Hematopoietic multipotent progenitor cell (in vitro differentiated cells): ENCODE results near the gene SOX1. TPM values are rescaled to one million over a fixed set of nuclear protein-coding genes. Genes with fewer than 3 reads are reported as not detected.

Experiments
- DNase-seq, 3 donors: peaks; one replicate each; pipeline ENCODE4 v3.0.0-alpha.2; 2011 to 2015; ENCODE audit warnings: low read depth in 2 of 3, low spot score in 2 of 3
- total RNA-seq: library from RNA; depleted of rRNA; stranded (reverse); fragments of >200 nt; gene quantifications from one replicate; pipeline ENCODE4 v1.2.3, GENCODE V29; 2012

The SOX1 gene
- total RNA-seq, 1 donor = not detected

DNA sequence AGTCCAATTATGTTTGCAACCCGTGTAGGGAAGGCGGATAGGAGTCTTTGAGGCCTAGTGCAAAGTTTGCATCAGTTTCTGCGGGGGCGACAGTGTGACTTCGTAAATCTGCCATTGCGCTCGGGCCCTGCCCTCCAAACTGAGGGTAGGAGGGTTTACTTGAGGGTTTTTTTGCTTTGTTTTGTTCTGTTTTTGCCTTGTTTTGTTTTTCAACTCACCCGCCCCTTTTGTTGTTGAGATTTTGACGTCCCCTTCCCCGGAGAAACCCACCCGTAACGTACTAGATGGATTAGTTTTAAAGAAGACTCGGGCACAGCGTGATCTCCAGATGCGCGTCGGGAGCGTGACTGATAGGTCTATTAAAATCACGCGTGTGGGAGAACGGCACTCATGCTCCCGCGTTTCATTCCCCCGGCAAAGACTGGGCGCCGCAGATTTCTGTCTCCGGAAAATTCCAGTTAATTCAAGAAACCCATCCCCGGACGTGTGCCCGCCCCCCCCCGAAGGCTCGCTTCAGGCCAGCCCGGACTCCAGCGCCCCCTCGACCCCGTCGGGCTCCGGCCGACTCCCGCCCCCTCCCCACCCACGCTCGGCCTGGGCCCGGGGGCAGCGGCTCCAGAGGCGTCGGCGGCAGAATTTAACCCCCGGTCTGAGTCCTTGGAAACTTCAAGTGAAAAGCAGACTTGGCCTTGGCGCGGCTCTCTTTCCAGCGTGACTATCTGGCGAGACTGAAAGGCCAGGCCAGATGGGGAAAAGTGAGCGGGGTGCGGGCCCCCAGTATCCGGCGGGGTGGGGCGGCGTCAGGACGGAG lies 5.0 kb downstream of the SOX1 start:
- no peak for DNase-seq

DNA sequence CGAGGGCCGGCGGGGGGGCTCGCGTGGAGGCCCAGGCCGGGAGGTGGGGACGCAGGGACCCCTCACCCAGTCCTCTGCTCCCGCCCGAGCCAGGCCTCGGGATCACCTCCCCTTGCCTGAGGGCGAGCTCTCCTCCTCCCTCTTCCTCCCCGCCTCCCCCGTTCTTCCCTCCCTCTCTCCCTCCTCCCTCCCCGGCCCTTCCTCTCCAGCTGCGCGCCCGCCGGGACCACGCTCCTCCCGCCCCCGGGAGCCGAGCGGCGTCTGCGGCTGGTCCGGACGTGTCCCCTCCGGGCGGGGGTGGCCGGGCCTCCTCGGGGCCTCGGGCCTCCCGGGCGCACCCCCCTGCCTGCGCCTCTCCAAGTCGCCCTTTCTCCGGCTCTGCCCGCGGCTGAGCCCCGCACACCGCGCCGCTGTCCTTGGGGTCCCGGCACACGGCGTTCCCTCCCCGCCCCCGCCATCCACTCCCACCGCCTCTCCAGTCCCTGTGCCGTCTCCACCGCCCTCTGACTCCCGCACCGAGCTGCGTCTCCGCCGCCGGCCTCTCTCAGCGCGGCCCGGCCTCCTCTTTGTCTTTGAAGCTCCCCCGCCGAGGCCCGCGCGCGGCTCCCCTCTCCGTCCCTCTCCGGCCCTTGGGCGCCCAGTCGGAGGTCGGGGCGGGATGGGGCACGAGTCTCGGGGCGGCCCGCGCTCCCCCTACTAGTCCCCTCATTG lies 5.7 kb downstream of the SOX1 start:
- DNase-seq = no peak

DNA sequence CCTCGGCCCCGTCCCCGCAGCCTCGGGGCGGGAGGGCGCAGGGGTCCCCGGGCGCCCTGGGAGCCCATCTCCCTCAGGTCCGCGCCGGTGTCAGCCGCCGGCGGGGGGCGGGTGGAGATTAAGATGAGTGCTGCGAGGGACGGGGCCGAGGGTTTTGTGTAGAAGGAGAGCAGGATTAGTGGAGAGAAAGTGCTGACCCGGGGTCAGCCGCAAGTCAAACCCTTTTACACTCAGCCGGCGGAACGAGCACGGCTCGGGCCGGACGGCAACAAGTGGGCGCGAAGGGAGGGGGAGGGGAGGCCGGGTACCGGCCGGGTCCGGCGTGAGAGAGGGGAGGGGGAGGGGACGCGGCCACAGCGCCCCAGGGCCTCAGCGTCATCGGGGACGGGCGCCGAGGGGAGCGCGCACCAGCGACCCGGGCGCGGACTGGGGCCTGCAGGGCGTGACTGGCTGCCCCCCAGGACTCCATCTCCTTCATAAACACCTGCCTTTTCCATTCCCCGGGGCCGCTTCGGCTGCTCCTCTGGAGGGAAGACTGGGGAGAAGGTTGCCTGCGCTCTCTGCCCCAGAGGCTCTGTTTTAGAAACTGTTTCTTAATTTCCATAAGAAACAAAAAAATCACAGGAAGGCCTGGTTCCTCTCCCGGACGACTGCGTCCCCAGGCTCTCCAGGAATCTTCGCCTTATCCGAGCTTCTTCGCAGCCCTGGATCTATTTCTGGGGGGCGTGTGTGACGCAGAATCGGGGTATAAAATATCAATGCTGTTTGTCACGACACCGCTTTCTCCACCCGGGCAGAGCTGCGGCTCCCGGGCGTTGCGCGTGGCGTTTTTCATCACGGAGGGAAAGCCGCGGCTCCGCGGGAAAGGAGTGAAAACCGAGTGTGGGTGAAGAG lies 6.5 kb downstream of the SOX1 start:
- DNase-seq = no peak

DNA sequence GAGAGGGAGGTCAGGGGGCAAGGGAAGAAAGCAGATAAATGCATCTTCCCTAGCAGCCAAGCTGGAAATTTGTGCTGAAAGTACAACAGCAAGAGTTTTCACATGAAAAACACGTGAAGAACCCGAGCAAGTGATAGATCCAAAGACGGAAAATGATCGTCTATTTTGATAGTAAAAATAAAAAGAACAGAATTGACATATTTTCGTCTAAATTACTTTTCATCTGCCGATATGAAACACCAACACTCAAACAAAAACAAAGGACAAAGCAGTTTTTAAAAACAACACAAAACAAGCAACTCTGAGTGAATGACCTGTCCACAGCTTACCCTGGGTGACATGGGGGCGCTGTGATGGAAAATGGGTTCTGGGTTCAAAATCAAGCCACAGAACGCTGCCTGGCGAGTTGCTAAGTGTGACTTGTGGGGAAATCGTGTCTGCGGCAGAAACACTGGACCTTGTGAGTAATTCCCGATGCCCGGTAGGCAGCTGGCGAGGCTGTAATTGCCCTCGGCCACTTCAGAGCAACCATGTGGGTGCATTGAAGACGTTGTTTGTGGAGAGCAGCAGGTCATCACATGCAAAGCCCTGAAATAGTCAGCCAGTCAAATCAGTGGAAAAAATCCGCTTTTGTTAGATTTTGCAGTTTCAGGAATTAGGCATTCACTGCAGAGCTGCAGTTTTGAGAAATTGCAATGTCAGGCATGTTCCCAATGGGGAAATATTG lies 7.4 kb downstream of the SOX1 start:
- DNase-seq = no peak

DNA sequence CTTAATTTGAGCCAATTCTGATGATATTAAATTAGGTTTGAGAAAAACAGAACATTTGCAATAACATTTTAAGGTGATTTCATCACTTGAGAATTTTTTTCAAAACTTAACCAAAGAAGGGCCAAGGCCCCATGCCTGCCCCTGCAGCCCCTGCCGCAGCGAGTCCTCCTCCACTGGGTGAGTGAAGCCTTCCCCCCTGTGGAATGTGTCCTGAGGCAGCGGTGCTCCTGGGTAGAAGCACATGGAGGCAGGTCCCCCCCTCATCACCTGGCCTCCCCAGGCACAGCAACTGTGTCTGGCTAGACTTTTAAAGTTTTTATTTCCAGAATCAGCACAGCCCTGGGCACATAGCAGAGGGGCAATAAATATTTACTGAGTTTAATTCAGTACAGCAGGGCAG lies 10.8 kb downstream of the SOX1 start:
- DNase-seq = no peak

DNA sequence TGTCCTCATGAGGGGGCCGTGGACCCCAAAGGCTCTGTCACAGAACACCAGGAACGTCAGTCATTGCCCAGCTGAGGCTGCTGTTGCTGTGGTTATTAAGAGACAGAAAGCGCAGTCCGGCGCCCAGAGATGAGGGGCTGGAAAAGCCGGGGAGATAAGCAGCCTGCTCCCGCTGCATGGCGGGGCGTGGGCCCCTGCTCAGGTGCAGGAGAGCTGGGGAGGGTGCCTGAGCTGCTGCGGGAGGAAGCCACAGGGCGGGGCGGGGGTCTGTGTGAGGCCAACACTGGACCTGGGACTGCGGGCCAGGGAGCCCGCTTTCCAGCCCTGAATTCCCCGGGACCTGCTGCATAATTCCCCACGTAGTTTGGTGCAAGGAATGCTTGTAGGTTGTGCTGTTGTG lies 11.3 kb downstream of the SOX1 start:
- no peak for DNase-seq

DNA sequence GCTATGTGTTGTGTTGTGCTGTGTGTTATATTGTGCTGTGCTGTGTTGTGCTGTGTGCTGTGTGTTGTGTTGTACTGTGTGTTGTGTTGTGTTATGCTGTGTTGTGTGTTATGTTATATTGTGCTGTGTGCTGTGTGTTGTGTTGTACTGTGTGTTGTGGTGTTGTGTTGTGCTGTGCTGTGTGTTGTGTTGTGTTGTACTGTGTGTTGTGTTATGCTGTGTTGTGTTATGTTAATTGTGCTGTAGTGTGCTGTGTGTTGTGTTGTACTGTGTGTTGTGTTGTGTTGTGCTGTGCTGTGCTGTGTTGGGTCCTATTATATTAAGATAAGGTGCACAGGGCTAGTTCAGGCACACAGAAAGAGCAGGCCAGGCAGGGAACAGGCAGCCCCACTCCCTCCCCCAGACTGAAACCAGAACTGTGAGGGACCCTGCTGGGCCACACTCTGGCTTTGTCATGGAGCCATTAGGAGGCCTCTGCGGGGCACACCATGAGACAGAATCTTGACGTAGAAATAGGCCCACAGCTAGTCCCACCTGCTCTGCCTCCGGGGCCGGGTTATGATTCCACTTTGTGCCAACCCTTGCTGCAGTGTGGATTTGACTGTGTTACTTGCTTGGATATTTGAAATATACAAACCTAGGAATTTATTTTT lies 12.1 kb downstream of the SOX1 start:
- no peak for DNase-seq

DNA sequence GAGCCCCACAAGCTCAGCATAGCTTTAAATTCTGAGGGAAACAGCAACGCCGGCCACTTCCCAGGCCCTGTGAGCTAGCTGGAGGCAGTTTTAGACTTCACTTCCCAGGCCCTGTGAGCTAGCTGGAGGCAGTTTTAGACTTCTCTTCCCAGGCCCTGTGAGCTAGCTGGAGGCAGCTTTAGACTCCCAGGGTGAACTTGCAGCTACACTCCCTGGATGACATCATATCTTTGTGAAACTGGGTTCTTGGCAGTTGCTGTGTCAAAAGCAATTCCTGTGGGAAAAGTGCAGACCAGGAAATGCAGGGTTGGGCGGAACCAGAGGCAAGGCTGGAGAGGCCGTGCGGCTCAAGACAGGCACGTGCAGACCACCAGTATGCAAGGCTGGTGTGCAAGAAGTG lies 12.7 kb downstream of the SOX1 start:
- no peak for DNase-seq

DNA sequence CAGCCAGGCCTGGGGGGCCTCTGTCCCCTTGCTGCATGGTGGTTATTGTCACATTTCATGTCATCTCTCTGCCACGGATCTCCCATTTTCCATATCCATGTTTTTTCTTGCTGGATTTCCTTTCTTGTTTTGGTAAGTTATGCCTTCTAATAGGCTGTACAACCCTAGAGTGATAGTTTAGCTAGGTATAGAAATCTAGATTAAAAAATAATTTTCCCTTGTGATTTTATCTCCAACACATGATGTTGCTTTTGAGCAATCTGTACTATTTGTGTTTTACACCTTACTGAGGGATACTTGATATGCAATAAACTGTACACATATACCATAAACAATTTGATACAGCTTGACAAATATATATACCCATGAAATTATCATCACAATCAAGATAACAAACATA lies 17.0 kb downstream of the SOX1 start:
- no peak for DNase-seq

DNA sequence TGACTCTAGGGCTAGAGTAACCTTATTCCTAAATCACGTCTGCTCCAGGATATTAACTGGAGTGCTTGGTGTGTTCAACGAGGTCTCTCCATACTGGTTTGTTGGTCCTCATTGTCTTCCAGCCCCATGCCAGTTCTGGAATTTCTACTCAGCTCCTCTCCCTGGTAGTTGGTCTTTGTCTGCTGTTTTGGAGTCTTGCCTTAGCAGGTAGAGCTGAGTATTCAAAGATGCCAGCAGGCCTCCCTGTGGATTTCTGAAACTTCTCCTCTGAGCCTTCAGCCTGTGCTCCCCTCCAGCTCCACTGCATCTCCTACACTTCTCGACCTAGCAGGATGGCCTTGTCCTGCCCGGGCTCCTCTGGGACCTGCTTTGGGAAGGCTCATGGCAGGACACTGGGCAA lies 25.5 kb downstream of the SOX1 start:
- no peak for DNase-seq

DNA sequence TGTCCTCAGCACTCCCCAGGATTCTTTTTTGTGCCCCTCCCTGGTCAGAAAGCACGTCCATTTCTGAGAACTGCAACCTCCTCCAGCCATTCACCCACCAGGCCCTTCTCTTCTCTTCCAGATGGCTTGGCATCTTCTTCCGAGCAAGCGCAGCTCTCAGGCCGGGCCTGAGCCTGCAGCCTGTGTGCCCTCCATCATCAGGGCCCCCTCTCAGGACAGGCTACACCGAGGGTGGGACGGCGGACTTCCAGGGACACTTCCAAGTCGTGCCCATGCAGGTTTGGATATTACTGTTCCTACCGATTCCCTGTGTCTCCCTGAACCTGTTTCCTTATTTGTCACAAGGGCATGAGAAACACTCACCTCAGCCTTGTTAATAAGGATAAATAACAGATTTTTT lies 28.4 kb downstream of the SOX1 start:
- no peak for DNase-seq

DNA sequence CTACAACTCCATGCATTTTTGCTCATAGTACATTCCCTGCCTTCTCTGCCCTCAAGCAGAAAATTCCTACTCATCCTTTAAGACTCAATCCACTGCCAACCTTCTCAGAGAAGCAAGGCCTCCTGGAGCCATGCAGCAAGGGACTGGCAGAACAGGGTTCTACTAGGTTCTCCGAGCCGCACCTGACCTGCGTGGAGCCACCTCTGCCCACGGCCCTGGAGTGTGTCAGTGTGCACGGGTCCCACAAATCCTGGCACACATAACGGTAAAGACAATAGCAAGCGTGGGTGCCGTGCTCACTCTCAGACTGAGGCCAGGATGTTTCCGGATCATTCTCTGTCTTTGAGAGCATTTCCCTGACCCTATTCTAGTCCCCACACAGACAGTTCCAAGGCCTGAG lies 30.0 kb downstream of the SOX1 start:
- no peak for DNase-seq

DNA sequence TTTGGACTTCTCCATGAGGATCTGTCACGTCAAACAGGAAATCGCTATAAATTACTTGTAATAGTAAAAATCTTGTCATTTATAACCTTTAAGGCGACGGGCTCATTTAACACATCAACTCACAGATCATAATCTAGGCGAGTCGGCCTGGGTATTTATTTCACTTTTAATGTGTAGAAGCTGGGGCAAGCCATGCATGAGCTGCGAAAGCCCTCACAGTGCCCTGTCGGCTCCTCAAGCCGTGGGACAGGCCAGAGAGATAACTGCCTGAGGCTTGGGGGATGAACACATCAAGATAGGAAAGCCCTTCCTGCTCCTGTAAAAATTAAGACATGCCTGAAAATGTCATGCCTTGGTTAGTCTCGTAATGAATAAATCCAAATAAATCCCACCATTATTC lies 30.8 kb downstream of the SOX1 start:
- DNase-seq = no peak

DNA sequence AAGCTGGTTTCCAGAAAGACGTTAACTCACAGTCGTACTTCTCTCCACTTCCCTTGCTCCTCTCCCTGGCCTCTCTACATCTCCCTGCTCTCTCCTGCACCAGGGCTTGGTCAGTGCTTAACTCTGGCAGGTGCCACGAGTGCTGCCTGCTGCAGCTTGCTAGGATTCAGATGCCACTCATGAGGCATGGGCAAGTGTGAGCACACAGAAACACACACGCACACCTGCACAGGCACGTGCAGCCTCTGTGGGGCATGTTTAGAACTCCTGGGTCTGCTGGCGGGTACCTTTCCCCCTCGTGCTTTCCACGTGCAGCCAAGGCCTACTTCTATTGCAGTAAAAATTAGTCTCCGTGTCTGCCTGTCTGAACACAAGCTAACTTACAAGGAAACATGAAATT lies 31.8 kb downstream of the SOX1 start:
- DNase-seq = no peak

DNA sequence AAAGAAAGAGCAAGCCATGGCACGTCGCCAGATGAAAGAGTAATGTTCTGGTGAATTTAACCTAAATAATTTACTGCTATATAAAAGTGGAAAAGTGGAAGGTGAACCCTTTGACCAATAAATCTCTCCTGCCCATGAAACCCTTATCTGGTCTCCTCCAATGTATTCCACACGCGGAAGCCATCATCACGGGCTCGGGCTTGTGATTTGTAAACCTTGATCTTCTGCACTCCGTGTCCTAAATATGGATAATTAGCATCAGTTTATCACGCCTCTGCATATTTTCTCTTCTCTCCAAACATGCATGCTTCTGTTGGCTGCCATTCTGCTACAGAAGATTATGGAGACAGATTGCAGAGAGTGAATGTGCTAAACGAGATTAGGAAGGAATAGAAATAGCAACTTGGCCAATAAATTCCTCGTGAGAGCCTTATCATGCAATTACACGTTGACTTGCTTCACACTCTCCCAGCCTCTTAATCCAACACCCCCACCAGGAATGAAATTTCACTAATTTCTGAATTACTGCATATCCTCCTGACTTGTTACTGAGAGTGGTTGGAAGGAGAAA lies 34.5 kb downstream of the SOX1 start:
- no peak for DNase-seq

DNA sequence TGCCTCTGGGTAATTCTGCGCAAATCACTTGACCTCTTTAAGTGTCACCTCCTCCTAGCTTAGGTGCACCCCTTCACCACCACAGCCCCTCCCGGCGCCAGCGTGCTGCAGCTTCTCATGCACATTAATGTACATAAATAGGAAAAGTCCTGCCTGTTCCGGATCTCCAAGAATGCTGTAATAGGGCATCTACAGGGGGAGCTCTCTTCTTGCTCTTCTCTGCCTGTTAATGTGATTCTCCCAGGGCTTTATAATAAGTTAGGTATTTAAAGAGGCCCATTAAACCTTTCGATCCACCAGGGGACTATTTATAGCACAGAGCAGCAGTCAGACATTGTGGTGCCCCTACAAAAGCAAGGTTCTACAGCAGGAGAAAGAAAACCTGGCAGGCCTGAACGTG lies 35.3 kb downstream of the SOX1 start:
- no peak for DNase-seq

DNA sequence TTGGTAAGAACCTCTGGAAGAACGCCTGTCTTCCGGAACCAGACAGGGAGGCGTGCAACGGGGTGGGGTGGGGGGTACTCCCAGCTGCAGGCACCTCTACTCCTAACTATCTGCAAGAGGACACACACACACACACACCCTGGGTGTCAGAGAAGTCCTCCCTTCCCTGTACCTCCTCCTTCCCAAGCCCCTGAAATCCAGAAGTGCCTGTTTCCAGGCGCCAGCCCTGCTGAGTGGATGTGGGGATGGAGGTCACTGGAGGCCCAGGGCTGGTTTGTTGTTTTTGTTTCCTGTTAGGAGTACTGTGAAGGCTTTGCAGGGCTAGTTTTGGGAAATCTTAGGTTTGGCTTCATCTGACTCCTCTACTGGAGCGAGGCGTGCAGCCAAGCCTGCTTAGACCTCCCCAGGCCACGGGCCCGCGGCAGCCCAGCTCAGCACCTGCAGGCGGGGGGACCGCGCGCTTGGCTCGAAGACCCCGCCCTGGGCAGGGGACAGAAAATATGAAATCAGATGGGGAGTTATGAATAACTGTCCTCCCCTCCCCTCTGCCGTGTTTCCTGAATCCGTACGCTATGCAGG lies 36.4 kb downstream of the SOX1 start:
- no peak for DNase-seq

DNA sequence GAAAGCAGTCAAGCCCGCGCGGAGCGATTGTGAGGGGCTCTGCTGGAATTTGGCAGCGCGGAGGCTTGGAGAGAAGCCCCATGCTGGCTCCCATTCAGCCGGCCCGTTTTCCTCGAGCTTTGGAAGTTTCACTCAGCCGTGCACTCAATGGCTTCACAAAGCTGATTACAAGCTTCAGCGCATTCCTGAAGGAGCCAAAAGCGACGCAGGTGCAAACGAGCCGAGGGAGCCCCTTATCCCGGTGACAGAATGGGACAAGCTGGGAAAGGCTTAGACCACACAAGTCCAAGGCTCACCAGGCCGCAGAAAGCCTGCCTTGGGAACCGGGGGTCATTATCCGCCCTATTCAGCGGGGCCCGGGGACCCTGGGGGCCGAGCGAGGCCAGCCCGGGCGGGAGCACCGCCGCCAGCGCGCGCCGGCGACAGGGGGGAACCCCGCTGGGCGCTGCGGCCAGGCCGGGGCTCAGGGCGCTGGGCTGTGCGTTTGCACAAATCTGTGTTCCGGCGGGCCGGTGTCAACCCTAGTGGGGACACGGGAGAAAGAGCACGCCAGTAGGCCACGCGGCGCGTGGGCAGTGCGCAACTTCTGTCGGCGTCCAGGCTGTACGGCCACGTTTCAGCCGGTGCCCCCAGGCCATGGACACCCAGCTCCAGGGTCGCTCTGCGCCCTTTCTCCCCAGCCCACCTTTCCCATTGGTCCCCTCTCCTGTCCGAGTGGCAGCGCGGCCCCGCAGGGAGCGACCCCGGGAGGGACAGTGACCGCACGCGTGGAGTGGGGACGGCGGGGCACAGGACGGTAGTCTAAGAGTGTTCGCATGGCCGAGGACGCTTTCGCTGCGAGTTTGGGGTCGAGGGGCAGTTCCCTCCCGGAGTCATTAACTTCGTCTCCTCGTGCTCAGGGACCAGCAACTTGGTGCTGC lies 37.3 kb downstream of the SOX1 start:
- DNase-seq = no peak

DNA sequence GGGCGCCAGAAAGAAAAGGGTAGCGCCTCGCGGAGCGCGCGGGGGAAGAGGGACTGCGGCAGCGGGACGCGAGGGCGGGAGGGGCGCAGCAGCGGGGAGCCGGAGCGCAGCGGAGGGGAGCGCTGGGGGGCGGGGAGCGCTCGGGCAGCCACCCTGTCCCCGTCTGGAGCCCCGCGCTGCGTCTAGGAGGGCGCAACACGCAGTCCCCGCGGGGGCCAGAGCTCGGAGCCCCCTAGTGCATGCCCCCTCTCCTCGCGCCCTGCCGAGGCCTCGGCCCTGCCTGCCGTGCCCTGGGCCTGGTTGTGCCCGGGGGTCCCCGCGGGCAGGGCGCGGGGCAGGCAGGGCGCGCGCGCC lies 37.9 kb downstream of the SOX1 start:
- DNase-seq = no peak
